ENCODE results near the gene LEPROT.
"Not testable (repeated sequence)": the region's sequence is repeated elsewhere in the genome, so short reads cannot be mapped to it uniquely, and the experiment has no call there.

LEPROT gene

DNA sequence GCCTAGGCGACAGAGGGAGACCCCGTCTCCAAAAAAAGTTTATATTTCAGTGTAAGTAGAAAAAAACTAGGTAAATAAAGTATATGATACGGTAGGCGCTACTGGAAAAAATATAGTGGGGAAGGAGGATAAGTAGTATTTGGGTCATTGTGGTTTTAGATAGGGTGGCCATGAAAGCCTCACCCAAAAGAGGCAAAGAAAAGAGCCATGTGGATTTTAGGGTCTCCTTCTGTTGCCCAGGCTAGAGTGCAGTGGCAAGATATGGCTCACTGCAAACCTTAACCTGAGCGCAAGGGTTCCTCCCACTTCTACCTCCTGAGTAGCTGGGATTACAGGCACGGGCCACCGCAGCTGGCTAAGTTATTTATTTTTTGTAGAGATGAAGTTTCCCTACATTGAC is 17.1 kb downstream of the LEPROT start:
- DNase-seq (ENCODE audit: low read depth in 3 of 3), result no peak

GRCh38 chr1:65440322-65440900 is 19.9 kb downstream of the LEPROT start:
- no peak for DNase-seq (ENCODE audit: low read depth in 3 of 3)

- no peak for DNase-seq (ENCODE audit: low read depth in 3 of 3)
These were observed 20.4 kb downstream of the LEPROT start for GRCh38 chr1:65440915-65441314.

GRCh38 chr1:65441464-65441863 is 21.0 kb downstream of the LEPROT start:
- DNase-seq (ENCODE audit: low read depth in 3 of 3), result no peak

- no peak for DNase-seq (ENCODE audit: low read depth in 3 of 3)
These were observed 22.0 kb downstream of the LEPROT start for GRCh38 chr1:65442442-65442841.

GRCh38 chr1:65443647-65444046 is 23.2 kb downstream of the LEPROT start:
- no peak for DNase-seq (ENCODE audit: low read depth in 3 of 3)

GRCh38 chr1:65444128-65444640 is 23.7 kb downstream of the LEPROT start:
- DNase-seq (ENCODE audit: low read depth in 3 of 3), result no peak

DNA sequence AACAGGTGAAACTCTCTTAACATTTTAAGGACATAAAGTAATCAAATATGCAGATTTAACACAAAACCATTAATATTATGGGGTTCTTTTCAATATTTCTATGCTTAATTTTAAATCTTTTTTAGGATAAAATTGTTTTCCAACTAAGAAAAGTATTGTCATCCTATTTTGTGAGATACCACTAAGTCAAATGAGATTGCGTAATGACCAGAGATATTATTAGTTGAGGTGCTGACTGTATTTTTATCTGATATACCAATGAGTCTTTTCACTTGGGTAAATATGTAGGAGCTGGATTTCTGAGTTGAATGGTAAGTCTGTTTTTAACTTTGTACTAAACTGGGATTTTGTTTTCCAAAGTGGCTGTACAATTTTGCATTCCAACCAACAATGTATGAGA is 25.4 kb downstream of the LEPROT start:
- DNase-seq (ENCODE audit: low read depth in 3 of 3), result no peak

- DNase-seq (ENCODE audit: low read depth in 3 of 3), result no peak
These were observed 28.9 kb downstream of the LEPROT start for GRCh38 chr1:65449214-65449823.

DNA sequence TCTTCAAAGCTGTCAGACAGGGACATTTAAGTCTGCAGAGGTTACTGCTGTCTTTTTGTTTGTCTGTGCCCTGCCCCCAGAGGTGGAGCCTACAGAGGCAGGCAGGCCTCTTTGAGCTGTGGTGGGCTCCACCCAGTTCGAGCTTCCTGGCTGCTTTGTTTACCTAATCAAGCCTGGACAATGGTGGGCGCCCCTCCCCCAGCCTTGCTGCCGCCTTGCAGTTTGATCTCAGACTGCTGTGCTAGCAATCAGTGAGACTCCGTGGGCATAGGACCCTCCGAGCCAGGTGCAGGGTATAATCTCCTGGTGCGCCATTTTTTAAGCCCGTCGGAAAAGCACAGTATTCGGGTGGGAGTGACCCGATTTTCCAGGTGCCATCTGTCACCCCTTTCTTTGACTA is 35.2 kb downstream of the LEPROT start:
- DNase-seq (ENCODE audit: low read depth in 3 of 3), result not testable (repeated sequence)

DNA sequence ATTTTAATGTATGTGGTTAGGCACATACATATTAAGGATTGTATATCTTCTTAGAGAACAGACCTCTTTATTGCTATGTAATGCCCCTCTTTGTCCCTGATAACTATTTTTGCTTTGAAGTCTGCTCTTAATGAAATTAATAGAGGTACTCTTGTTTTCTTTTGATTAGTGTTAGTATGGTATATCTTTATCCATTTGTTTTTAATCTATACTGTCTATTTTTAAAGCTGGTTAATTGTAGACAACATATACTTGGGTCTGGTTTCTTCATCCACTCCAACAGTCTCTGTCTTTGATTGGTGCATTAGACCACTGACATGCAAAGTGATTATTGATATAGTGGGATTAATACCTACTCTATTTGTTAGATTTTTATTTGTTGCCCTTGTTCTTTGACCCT is 36.0 kb downstream of the LEPROT start:
- no peak for DNase-seq (ENCODE audit: low read depth in 3 of 3)

DNA sequence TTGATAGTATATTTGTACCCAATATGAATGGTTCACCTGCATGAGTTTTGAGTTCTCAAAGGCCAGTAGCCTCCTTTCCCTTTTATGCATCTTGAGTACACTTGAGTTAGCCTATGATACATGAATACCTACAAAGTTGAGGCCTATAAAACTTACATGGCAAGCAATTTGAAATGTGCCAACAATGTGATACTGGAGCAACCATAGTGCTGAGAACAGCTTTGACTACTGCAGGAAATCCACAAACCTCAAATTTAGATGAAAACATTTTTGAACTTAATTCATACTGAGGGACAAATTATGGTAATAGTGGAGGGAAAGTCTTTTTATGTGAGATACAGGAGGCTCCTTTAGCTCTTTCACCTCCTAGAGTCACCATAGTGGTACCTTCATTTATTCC is 37.4 kb downstream of the LEPROT start:
- no peak for DNase-seq (ENCODE audit: low read depth in 3 of 3)

DNA sequence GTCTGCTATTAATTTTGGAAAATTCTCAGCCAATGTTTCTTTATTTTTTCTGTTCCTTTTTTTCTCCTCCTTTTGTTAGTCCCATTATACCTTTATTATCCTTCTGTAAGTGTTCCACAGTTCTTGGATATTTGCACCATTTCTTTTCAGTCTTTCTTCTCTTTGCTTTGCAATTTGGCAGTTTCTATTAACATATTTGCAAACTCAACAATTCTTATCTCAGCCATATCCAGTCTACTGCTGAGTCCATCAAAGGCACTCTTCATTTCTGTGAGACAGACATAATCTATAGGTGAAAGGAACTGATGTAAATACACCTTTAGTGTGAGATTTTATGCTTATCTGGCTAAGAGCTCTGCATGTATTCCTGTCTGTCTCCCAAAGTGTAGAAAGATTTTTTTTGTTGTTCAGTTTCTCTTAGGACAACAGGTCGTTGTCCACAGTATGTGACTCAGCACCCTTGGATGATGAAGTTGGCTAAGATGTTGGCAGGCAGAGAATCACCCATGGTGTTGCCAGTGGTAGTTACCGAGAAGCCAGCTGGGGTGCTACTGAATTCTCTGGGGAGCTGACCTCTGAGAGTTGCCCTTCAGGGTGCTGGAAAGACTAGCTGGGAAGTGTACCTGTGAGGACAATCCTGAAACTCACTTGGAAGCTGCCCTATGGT is 38.4 kb downstream of the LEPROT start:
- DNase-seq (ENCODE audit: low read depth in 3 of 3), result no peak

DNA sequence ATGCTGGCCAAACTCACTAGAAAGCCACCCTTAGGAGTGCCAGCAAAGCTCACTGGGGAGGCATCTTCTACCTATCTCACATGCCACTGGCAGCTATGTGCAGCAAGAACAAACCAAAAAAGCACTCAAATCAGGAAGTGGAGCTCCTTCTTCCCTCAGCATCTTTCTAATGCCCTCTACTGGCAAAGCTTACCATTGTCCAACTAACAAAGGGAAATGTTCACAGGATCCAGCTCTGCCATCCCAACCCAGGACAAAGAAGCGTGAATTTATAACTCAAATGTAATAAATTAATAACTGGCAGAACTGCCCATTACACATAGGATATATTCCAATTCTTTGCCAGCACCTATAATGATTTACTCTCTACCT is 38.9 kb downstream of the LEPROT start:
- DNase-seq (ENCODE audit: low read depth in 3 of 3), result no peak

DNA sequence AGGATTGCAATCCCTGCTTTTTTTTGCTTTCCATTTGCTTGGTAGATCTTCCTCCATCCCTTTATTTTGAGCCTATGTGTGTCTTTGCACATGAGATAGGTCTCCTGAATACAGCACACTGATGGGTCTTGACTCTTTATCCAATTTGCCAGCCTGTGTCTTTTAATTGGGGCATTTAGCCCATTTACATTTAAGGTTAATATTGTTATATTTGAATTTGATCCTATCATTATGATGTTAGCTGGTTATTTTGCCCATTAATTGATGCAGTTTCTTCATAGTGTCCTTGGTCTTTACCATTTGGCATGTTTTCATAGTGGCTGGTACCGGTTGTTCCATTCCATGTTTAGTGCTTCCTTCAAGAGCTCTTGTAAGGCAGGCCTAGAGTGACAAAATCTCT is 45.4 kb downstream of the LEPROT start:
- DNase-seq (ENCODE audit: low read depth in 3 of 3), result not testable (repeated sequence)

DNA sequence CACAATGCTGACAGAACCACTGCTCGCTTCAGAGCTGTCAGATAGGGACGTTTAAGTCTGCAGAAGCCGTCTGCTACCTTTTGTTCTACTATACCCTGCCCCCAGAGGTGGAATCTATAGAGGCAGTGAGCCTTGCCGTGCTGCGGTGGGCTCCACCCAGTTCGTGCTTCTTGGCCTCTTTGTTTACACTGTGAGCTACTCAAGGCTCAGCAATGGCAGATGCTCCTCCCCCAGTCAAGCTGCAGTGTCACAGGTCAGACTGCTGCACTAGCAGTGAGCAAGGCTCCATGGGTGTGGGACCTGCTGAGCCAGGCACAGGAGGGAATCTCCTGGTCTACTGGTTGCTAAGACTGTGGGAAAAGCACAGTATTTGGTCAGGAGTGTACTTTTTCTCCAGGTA is 47.1 kb downstream of the LEPROT start:
- no peak for DNase-seq (ENCODE audit: low read depth in 3 of 3)

- DNase-seq (ENCODE audit: low read depth in 3 of 3), result no peak
These were observed 48.8 kb downstream of the LEPROT start for GRCh38 chr1:65469126-65469888.

- DNase-seq (ENCODE audit: low read depth in 3 of 3), result no peak
These were observed 49.4 kb downstream of the LEPROT start for GRCh38 chr1:65469889-65470340.

DNA sequence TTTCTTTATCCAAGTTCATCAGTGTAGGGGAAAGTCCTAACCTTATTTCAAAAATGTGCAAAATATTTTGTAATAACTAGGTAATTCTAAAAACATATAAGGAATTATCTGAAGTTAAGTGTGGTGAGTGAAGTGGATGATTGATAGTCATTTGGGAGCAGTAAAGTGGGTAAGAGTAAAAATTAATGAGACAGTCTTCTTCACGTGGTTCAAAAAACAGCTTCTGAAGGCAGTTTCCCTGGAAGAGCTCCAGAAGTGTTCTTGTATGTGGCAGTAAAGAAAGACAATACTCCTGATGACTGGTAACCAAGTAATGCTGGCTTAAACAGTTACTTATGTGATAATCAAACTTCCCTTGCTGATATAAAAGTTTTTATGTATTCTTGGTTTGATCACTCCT is 50.3 kb downstream of the LEPROT start:
- no peak for DNase-seq (ENCODE audit: low read depth in 3 of 3)

GRCh38 chr1:65471213-65471833 is 50.9 kb downstream of the LEPROT start:
- DNase-seq (ENCODE audit: low read depth in 3 of 3), result no peak

DNA sequence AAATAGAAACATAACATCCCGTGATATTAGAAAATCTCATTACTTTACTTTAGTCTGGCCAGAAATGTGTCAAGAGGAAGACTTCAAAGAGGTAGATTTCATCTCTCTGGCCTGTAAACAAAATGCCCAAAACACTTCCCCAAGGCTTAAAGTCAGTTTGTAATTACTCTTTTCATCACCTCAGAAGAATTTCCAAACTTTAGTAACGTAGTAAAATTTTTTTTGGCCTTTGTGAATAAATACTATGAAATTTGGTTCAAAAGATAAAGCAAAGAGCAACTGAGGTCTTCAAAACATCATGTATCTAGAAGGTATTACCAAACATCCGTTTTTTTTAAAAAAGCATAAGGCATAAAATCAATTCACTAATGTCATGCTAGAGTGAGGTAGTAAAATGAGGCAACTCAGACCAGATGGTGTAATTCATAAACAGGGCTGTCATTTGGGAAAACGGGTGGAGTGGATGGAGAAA is 51.4 kb downstream of the LEPROT start:
- DNase-seq (ENCODE audit: low read depth in 3 of 3), result no peak

GRCh38 chr1:65476327-65476726 is 55.9 kb downstream of the LEPROT start:
- no peak for DNase-seq (ENCODE audit: low read depth in 3 of 3)
